Middle frontal gyrus (tissue), 1 donor: ENCODE results near the gene LILRB3.
"Not testable (repeated sequence)": the region's sequence is repeated elsewhere in the genome, so short reads cannot be mapped to it uniquely, and the experiment has no call there.

ENCODE experiments used
- DNase-seq: peaks from one replicate; pipeline ENCODE4 v3.0.0-alpha.2; 2015; ENCODE audit warnings: low spot score; ENCODE audit errors: extremely low spot score

LILRB3 gene

GRCh38 chr19:54222474-54223276 lies at the start of gene LILRB3:
Gene LILRB3 (minus strand): TSS chr19:54223007. CDS start chr19:54222976, 31 bp downstream.
- DNase-seq, result not testable (repeated sequence)

DNA sequence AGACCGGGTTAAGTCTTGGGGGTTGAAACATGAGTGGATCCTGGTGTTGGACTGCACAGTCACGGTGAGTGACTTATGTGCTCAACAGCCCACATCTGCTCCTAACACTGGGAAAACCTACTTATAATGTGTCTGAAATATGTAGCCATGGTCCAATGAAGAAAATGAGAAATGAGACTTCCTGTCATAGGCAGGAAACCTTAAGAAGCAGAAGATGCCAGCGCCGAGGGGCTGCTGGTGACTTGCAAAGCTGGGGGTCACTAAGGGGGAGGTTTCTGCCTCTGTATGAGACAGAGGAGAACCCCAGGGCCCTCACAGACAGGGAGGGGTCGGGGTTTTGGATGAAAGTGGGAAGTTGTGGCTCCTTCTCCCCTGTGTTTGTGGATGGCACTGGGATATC lies 49.4 kb upstream of the LILRB3 start:
- not testable (repeated sequence) for DNase-seq

GRCh38 chr19:54271587-54271986 lies 48.8 kb upstream of the LILRB3 start:
- DNase-seq, result not testable (repeated sequence)

DNA sequence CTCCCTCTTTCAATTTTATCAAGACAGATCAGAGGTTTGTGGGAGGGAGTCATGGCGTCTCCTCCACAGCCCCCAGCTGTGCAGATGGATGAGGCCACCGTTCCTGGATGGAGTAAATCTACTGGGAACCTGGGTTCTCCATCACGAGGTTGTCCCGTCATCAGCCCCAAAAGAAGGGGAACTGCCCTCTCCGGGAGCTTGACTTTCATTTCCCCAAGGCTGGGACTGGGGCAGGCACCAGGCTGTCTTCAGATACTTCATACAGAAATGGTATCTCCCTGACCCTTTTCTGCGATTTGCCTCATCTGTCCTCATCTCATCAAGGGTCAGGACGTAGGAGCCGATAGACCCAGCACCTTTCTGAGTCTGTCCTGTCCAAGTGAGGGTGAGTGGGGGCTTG lies 48.3 kb upstream of the LILRB3 start:
- DNase-seq, result no peak

- DNase-seq, result no peak
Measured at GRCh38 chr19:54268936-54269335, 46.1 kb upstream of the LILRB3 start.

DNA sequence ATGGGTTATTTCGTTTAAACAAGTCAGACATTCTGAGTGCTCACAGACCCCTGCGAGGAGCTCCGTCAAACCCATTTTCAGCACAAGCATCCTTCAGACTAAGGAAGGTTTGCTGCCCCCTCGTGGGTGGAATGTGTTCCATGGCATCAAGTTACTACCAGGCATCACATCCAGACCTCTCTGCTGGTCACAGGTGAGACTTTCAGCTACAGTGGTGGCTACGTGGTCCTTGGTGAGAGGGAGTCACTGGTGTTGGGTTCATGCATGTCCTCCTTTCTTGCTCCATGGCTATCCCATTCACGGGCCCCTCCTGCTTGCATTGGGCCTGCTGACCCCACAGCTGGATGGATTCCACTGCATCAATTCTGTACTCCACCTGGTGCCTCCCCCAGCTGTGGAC lies 43.3 kb upstream of the LILRB3 start:
- DNase-seq, result no peak

- DNase-seq, result no peak
Measured at GRCh38 chr19:54262470-54262869, 39.7 kb upstream of the LILRB3 start.

DNA sequence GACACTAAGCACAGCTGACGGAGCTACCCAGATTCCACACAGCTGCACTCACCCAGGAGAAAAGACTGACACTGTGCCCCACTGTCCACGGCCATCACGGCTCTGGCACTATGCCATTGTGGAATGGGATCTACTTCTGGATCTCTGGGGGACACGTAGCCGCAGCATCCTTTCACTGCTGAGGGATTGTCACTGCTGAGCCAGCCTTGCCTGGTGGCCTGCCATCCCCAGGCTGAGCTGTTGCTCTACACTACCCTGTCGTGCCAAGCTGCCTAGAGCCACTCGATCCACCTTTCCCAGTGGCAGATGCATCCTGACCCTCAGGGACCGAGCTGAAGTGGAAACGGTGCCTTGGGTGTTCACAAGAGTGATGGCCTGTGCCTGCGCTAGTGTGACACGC lies 39.3 kb upstream of the LILRB3 start:
- DNase-seq, result no peak

DNA sequence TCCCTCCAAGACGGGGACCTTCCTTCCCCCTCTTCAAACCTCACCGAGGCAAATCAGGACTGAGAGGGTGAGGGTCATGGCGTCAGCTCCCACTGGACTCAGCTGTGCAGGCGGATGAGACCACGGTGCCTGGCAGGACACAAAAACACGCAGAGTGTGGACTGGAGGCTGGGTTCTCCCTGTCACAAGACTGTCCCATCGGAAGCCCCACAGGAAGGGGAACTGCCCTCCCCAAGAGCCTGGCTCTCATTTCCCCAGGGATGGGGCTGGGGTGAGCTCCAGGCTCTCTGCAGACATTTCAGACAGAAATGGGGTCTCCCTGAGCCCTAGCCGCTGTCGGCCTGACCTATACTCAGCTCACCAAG lies 34.3 kb upstream of the LILRB3 start, which contains the start of gene LILRB5:
TSS of gene LILRB5 (minus strand) at position 158 of the 365 bp plus-strand sequence. CDS start at position 78, 80 bp downstream.
- DNase-seq, result no peak

- no peak for DNase-seq
Measured at GRCh38 chr19:54256250-54257115, 33.7 kb upstream of the LILRB3 start.

- no peak for DNase-seq
Measured at GRCh38 chr19:54255105-54255775, 32.4 kb upstream of the LILRB3 start.

GRCh38 chr19:54254195-54254906 lies 31.5 kb upstream of the LILRB3 start:
- no peak for DNase-seq

- DNase-seq, result no peak
Measured at GRCh38 chr19:54253331-54254194, 30.8 kb upstream of the LILRB3 start.

DNA sequence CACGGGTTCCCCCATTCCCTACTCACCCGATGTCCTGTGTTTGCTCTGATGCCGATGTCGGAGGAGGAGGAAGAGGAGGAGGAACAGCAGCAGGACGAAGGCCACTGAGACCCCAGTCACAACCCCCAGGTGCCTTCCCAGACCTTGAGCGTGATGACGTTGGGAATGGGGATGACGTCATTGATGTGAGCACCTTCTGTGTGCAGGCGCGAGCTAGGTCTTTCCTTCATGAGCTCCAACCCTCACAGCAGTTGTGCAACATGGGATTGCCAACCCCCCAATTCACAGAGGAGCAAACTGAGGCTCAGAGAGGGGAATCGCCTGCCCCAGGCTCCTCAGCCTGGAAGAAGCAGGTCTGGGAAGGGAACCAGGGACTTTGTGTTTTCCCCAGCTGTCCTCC lies 30.0 kb upstream of the LILRB3 start:
- DNase-seq, result no peak

GRCh38 chr19:54252243-54252642 lies 29.4 kb upstream of the LILRB3 start:
- no peak for DNase-seq

- DNase-seq, result no peak
Measured at GRCh38 chr19:54248016-54248601, 25.3 kb upstream of the LILRB3 start.

GRCh38 chr19:54247106-54247930 lies 24.5 kb upstream of the LILRB3 start:
- DNase-seq, result no peak

- no peak for DNase-seq
Measured at GRCh38 chr19:54245936-54246335, 23.1 kb upstream of the LILRB3 start.

DNA sequence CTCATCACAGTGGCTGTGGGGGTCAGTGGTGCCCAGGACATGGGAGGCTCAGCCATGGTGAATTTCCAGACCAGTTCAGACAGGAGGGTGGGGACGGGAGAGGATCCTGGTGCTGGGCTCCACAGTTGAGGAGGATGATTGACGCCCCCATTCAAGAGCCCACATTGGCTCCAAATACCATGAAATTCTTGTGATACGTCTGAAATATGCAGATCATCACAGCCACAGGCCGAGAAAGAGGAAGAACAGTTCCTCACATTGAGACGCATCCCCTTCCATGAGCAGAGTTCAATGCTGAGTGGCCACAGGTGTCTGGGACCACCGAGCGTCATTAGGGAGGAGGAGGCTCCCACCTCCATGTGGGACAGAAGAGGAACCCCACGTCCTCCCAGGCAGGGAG lies 21.0 kb upstream of the LILRB3 start:
- DNase-seq, result not testable (repeated sequence)
